Mammary epithelial cell (primary cell): ENCODE data around the gene ZC3H4.

Source experiments
- CTCF ChIP-seq, 2 donors: IDR thresholded peaks in 1 of 2; conservative IDR thresholded peaks in 1 of 2; 2 replicates each; pipeline ENCODE4 v1.5.1; 2011 to 2012; ENCODE audit warnings: inconsistent platforms in 2 of 2, low read length in 2 of 2, mild to moderate bottlenecking in 2 of 2, control low read depth in 1 of 2, low read depth in 1 of 2; ENCODE audit not compliant: insufficient read depth in 1 of 2; ENCODE audit errors: extremely low read depth in 1 of 2
- EZH2 ChIP-seq: IDR thresholded peaks from 2 replicates; pipeline ENCODE4 v1.6.1; 2012; ENCODE audit warnings: low read length, inconsistent platforms, borderline replicate concordance

- no peak for TF ChIP-seq CTCF (conservative IDR thresholded peaks at IDR 0.05 in 1 of 2, IDR thresholded peaks at IDR 0.05 in 1 of 2; ENCODE audit: extremely low read depth in 1 of 2, insufficient read depth in 1 of 2, low read depth in 1 of 2, low read length in 2 of 2)
- no peak for TF ChIP-seq EZH2
Measured at GRCh38 chr19:47081095-47081494, 32.5 kb downstream of the ZC3H4 start.
